Measurements from ENCODE around the gene UBE2J2.
A peak's percentile ranks its signal among the peaks of the same experiment; 100 is the strongest.
"Not testable (repeated sequence)": the region's sequence is repeated elsewhere in the genome, so short reads cannot be mapped to it uniquely, and the experiment has no call there.

The UBE2J2 gene

GRCh38 chr1:1273512-1274298 is at the start of gene UBE2J2:
UBE2J2 (minus strand) TSS chr1:1273854; CDS start chr1:1267992, 5,862 bp downstream.
- peak; percentile 81 for DNase-seq

GRCh38 chr1:1322952-1323351 is 49.3 kb upstream of the UBE2J2 start:
- no peak for DNase-seq

- no peak for DNase-seq
Measured at GRCh38 chr1:1322418-1322817, 48.8 kb upstream of the UBE2J2 start.

GRCh38 chr1:1321477-1321876 is 47.8 kb upstream of the UBE2J2 start:
- DNase-seq = no peak

- no peak for DNase-seq
Measured at GRCh38 chr1:1320666-1321448, 47.2 kb upstream of the UBE2J2 start.

- no peak for DNase-seq
Measured at GRCh38 chr1:1319646-1319941, 45.9 kb upstream of the UBE2J2 start.

GRCh38 chr1:1318777-1319645 is 45.4 kb upstream of the UBE2J2 start:
- no peak for DNase-seq

- DNase-seq = peak; percentile 89
Measured at GRCh38 chr1:1318131-1318652, 44.5 kb upstream of the UBE2J2 start.

GRCh38 chr1:1317420-1317819 is 43.8 kb upstream of the UBE2J2 start:
- DNase-seq = no peak

- DNase-seq = not testable (repeated sequence)
Measured at GRCh38 chr1:1316199-1316598, 42.5 kb upstream of the UBE2J2 start.

- no peak for DNase-seq
Measured at GRCh38 chr1:1315435-1315954, 41.8 kb upstream of the UBE2J2 start.

GRCh38 chr1:1314678-1315335 is 41.2 kb upstream of the UBE2J2 start:
- DNase-seq = no peak

- DNase-seq = no peak
Measured at GRCh38 chr1:1314237-1314586, 40.6 kb upstream of the UBE2J2 start.

GRCh38 chr1:1313500-1314236 is 40.0 kb upstream of the UBE2J2 start:
- no peak for DNase-seq

- no peak for DNase-seq
Measured at GRCh38 chr1:1312450-1313314, 39.0 kb upstream of the UBE2J2 start.

GRCh38 chr1:1311107-1312104 is 37.8 kb upstream of the UBE2J2 start:
- DNase-seq = no peak

- DNase-seq = no peak
Measured at GRCh38 chr1:1310476-1311053, 36.9 kb upstream of the UBE2J2 start.

GRCh38 chr1:1310109-1310385 is 36.4 kb upstream of the UBE2J2 start:
- DNase-seq = no peak

Measured in NCI-H2029 (cell line).